HG03520 (cell line): ENCODE data around the gene SMC6.

Experiments
- ATAC-seq: cut with Tn5 transposase; IDR thresholded peaks from one replicate; pipeline ENCODE4 v1.9.1; 2021; ENCODE audit warnings: mild to moderate bottlenecking, moderate library complexity; ENCODE audit not compliant: unreplicated experiment

The SMC6 gene

GRCh38 chr2:17621781-17622180 is 131.8 kb downstream of the SMC6 start:
- no peak for ATAC-seq

- no peak for ATAC-seq
Measured at GRCh38 chr2:17620841-17621240, 132.8 kb downstream of the SMC6 start.

- no peak for ATAC-seq
Measured at GRCh38 chr2:17620280-17620679, 133.3 kb downstream of the SMC6 start.

GRCh38 chr2:17617955-17618354 is 135.7 kb downstream of the SMC6 start:
- ATAC-seq = no peak

GRCh38 chr2:17617516-17617915 is 136.1 kb downstream of the SMC6 start:
- ATAC-seq = no peak

GRCh38 chr2:17616405-17616804 is 137.2 kb downstream of the SMC6 start:
- no peak for ATAC-seq

GRCh38 chr2:17615728-17616351 is 137.8 kb downstream of the SMC6 start:
- no peak for ATAC-seq

- ATAC-seq = no peak
Measured at GRCh38 chr2:17615147-17615546, 138.5 kb downstream of the SMC6 start.

- no peak for ATAC-seq
Measured at GRCh38 chr2:17614174-17614930, 139.3 kb downstream of the SMC6 start.
